Esophagus muscularis mucosa (tissue), 4 donors: ENCODE measurements around the gene FBXW5. TPM values are rescaled to one million over a fixed set of nuclear protein-coding genes. Genes with fewer than 3 reads are reported as not detected.
A peak's percentile ranks its signal among the peaks of the same experiment; 100 is the strongest.

Source experiments
- DNase-seq: peaks from one replicate; pipeline ENCODE4 v3.0.0-alpha.2; 2017; ENCODE audit errors: extremely low spot score
- H3K27ac ChIP-seq, 4 donors: fragments of 200-600 bp; sonication (generic); replicated peaks in 1 of 4; 1 replicate in 3 of 4; 2 replicates in 1 of 4; pipeline ENCODE4 v1.5.1; 2016 to 2019; ENCODE audit warnings: mild to moderate bottlenecking in 1 of 4
- H3K27me3 ChIP-seq, 4 donors: fragments of 200-600 bp; sonication (generic); one replicate each; pipeline versions ENCODE4 v1.5.1 to v1.6.0; 2016 to 2019
- H3K36me3 ChIP-seq, 4 donors: fragments of 200-600 bp; sonication (generic); one replicate each; pipeline ENCODE4 v1.5.1; 2016 to 2019
- H3K4me1 ChIP-seq, 4 donors: fragments of 200-600 bp; sonication (generic); one replicate each; pipeline ENCODE4 v1.5.1; 2016 to 2019
- H3K4me3 ChIP-seq, 4 donors: fragments of 200-600 bp; sonication (generic); 1 replicate in 2 of 4; 2 replicates in 2 of 4; pipeline ENCODE4 v1.5.1; 2016 to 2019; ENCODE audit warnings: mild to moderate bottlenecking in 4 of 4, moderate library complexity in 1 of 4
- H3K9me3 ChIP-seq, 4 donors: fragments of 200-600 bp; sonication (generic); 1 replicate in 3 of 4; 2 replicates in 1 of 4; pipeline ENCODE4 v1.5.1; 2016 to 2019
- EP300 ChIP-seq: sonication (generic); formaldehyde crosslinking; IDR thresholded peaks from one replicate; pipeline ENCODE4 v1.6.1; 2017; ENCODE audit warnings: antibody characterized with exemption
- POLR2A ChIP-seq: fragments of 450-650 bp; IDR thresholded peaks from one replicate; pipeline ENCODE4 v1.6.1; 2017; ENCODE audit warnings: antibody characterized with exemption, moderate library complexity, mild to moderate bottlenecking, low read depth
- POLR2AphosphoS5 ChIP-seq, 2 donors: sonication (generic); formaldehyde crosslinking; IDR thresholded peaks; one replicate each; pipeline ENCODE4 v1.6.1; 2017; ENCODE audit warnings: antibody characterized with exemption in 2 of 2
- WGBS: methylation state at CpG from one replicate; pipeline ENCODE4 v1.1.5; 2018; 5-methylcytosine and 5-hydroxymethylcytosine counted together
- intact Hi-C: fragments of 100-400 bp; cut with DNase I; formaldehyde crosslinking; loops from one replicate; pipeline ENCODE4 v1.15.1; 2023
- total RNA-seq, 4 donors: library from RNA; depleted of rRNA; stranded (reverse); fragments of >200 nt; gene quantifications; one replicate each; pipeline versions ENCODE4 v1.1.0 to v1.2.1, GENCODE V29; 2016
- TF ChIP-seq, protein P1 (sequence below), 3 experiments: fragments of 200-600 bp in 2 of 3; fragments of 450-650 bp in 1 of 3; sonication (generic) in 2 of 3; IDR thresholded peaks; one replicate each; pipeline ENCODE4 v1.5.1; 2017 to 2019; ENCODE audit warnings: antibody characterized with exemption in 3 of 3, mild to moderate bottlenecking in 2 of 3, moderate library complexity in 1 of 3

The FBXW5 gene
- total RNA-seq, 4 donors from 2014 or later, result 238 to 303 (median 267) TPM

DNA sequence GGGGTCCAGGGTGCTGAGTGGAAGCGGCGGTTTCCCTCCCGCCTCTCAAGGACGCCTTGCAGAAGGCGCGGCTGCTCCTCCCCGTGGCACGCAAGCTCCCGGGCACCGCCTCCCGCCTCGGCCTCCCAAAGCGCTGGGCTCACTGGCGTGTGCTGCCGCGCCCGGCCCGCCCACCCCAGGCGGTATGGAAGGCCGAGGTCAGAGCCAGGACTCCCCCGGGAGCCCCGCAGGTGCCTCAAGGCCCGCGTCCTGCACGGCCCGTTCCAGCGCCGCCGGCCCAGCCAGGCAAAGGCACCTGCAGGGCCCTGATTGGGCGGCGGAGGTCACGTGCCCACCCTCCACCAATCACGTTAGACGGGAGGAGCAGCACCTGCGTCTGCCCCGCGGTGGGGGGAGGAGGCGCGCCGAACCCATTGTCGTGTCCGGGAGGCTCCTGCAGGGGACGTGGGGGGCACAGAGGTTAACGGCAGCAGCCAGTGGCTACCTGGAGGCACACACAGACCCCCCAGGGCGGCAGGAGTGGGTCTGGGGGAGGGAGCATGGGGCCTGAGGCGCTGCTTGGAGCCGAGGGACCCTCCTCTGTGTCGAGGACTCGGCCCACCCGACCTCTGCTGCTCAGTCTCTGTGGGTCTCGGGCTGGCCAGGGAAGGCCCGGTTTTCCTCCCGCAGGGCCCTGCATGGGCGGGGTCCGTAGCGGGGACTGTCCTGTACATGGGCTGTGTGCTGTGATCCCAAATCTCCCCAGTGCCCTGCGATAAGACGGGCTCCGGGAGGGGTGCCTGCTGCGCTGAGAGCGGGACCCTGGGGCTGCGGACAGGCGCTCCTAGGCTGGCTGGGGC, 5.5 kb upstream of the FBXW5 start:
- Histone ChIP-seq H3K27me3 (no peaks in the 10 kb centered on the region), H3K27ac (peak overlapping the region; percentile 86 to 92 (median 90)), H3K9me3 (no peaks in the 10 kb centered on the region), H3K4me1 (peaks cover 27 to 40% (median 31%) of the 10 kb centered on the region in 4 donors), H3K36me3 (no peaks in the 10 kb centered on the region), H3K4me3 (peak overlapping the region; percentile 77 to 92 (median 84))
- TF ChIP-seq, protein P1, sequence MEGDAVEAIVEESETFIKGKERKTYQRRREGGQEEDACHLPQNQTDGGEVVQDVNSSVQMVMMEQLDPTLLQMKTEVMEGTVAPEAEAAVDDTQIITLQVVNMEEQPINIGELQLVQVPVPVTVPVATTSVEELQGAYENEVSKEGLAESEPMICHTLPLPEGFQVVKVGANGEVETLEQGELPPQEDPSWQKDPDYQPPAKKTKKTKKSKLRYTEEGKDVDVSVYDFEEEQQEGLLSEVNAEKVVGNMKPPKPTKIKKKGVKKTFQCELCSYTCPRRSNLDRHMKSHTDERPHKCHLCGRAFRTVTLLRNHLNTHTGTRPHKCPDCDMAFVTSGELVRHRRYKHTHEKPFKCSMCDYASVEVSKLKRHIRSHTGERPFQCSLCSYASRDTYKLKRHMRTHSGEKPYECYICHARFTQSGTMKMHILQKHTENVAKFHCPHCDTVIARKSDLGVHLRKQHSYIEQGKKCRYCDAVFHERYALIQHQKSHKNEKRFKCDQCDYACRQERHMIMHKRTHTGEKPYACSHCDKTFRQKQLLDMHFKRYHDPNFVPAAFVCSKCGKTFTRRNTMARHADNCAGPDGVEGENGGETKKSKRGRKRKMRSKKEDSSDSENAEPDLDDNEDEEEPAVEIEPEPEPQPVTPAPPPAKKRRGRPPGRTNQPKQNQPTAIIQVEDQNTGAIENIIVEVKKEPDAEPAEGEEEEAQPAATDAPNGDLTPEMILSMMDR (IDR thresholded peaks at IDR 0.05), result peak; percentile 17 to 39 (median 32)
- TF ChIP-seq POLR2A, result peak; percentile 37
- no peak for TF ChIP-seq EP300
- peak; percentile 88 to 94 for TF ChIP-seq POLR2AphosphoS5 (IDR thresholded peaks at IDR 0.05)
- intact Hi-C loops, result loop anchor here (5.0 kb wide), 3 partner anchors 42 to 163 kb away; partner anchors contain the start of gene PAXX
- DNase-seq, result peak; percentile 98
- WGBS, result 2% methylated on average over 11 of the region's 63 CpGs

DNA sequence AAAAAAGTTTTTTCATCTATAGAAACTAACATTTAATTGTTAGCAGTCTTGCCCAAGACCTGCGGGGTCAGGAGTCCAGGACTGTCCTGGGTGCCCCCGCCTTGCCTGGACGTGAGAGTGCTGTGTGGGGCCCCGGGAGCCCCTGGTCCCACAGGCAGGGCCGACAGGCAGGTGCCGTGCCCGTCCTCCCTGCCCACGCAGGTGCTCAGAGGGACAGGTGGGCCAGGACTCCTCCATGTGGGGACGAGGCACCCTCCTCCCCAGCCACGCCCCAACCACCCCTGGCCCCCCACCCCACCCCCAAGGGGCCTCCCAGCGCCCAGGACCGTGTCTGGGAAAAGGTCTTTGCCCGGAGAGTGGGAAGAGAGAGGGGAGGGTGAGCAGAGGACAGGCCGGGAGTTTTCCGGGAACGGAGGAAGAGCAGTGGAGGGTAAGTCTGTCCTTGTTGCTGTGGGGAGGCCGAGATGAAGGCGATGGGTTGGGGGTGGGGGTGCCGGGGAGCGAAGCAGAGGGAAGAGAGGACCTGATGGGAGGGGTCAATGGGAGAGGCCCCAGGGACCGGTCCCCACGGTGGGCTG, 4.8 kb upstream of the FBXW5 start:
- 18% methylated on average over 20 of the region's 22 CpGs for WGBS
- H3K27ac ChIP-seq, result peak overlapping the region; percentile 86 to 92 (median 90)
- DNase-seq, result no peak
- H3K9me3 ChIP-seq, result no peaks in the 10 kb centered on the region
- peaks cover 30 to 44% (median 35%) of the 10 kb centered on the region in 4 donors for H3K4me1 ChIP-seq
- intact Hi-C loops, result loop anchor here (5.0 kb wide), 2 partner anchors 43 to 88 kb away; partner anchors contain the start of gene PAXX
- TF ChIP-seq POLR2A, result no peak
- TF ChIP-seq EP300, result no peak
- TF ChIP-seq POLR2AphosphoS5 (IDR thresholded peaks at IDR 0.05), result no peak
- TF ChIP-seq, protein P1 (IDR thresholded peaks at IDR 0.05), result no peak
- peak overlapping the region; percentile 77 to 92 (median 84) for H3K4me3 ChIP-seq
- no peaks in the 10 kb centered on the region for H3K36me3 ChIP-seq
- H3K27me3 ChIP-seq, result no peaks in the 10 kb centered on the region

DNA sequence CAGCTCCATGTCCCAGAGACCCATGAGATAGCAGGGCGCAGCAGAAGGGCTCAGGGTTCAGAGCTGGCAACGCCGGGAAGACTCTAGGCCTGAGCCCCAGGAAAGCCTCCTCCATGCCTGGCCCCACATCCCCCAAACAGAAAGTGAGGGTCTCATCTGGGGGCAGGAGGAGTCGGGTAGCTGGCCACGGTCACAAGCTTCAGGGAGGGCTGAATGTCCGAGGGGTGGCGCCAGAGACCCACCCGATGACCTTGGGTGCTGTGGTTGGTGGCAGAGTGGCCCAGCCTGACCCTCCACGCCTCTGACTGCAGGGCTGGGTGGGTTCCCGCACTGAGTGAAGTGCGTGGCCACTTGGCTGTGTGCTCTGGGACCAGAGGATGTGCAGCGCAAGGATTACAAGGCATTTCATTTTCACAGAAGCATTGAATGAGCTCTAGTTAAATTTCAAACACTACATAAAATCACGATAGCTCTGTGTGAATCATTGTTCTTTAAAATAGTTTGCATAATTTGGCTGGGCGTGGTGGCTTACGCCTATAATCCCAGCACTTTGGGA, 3.5 kb upstream of the FBXW5 start:
- intact Hi-C loops, result loop anchor here (5.0 kb wide), 2 partner anchors 44 to 89 kb away; partner anchors contain the start of gene PAXX
- no peak for DNase-seq

DNA sequence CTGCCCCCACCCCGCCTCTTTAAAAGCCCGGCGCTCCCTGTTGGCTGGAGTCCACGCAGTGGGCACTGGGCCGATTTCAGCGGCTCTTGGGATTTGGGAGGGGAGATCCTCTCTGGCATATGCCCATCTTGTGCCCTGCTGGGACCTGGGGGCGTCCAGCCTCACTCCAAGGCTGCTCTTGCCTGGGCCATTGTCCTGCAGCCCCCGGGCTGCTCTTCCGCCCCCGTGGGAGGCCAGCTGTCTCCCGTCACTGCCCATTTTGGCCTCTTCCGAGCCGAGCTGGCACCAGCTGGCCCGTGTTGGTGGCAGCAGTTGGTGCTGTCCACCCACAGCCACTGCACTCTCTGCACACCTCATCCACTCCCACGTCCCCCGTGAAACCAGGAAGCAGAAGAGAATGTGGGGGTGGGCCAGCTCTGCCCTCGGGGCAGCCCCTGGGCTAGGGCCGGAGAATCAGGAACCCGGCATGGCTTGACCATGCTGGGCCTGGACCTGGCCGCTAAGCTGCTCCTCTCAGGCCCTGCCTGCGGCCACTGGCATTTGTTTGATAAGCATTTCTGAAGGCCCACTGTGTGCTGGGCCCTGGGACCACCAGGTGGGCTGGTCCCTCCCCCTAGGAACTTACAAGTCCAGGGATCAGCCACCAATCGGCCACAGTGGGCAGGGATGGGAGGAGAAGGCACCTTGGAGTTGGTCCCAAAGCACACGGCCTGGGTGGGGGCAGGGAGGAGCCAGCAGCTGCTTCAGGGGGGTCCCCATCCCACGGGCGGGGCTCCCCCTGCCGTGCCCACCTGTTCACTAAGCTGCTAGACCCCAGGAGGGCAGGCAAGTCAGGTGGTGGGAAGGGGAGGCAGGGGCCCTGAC, 2.7 kb upstream of the FBXW5 start:
- H3K4me1 ChIP-seq, result peaks cover 44 to 59% (median 51%) of the 10 kb centered on the region in 4 donors
- TF ChIP-seq POLR2A, result no peak
- no peak for TF ChIP-seq POLR2AphosphoS5 (IDR thresholded peaks at IDR 0.05)
- TF ChIP-seq, protein P1 (IDR thresholded peaks at IDR 0.05), result no peak
- no peak for TF ChIP-seq EP300
- intact Hi-C loops, result loop anchor here (5.0 kb wide), 2 partner anchors 45 to 90 kb away; partner anchors contain the start of gene PAXX
- H3K27ac ChIP-seq, result no peak overlapping the region
- H3K9me3 ChIP-seq, result no peaks in the 10 kb centered on the region
- peaks cover 0 to 3% (median 0%) of the 10 kb centered on the region in 4 donors for H3K27me3 ChIP-seq
- no peak overlapping the region for H3K4me3 ChIP-seq
- 59% methylated on average over 25 of the region's 26 CpGs for WGBS
- peaks cover 9 to 10% (median 10%) of the 10 kb centered on the region in 4 donors for H3K36me3 ChIP-seq
- no peak for DNase-seq

More for the DNA sequence above, 3.5 kb upstream of the FBXW5 start:
- no peak for TF ChIP-seq POLR2AphosphoS5 (IDR thresholded peaks at IDR 0.05)
- TF ChIP-seq, protein P1 (IDR thresholded peaks at IDR 0.05), result peak; percentile 21 to 39 (median 27)
- H3K4me3 ChIP-seq, result no peak overlapping the region
- peaks cover 0 to 3% (median 0%) of the 10 kb centered on the region in 4 donors for H3K27me3 ChIP-seq
- no peak overlapping the region for H3K27ac ChIP-seq
- H3K4me1 ChIP-seq, result peaks cover 36 to 52% (median 43%) of the 10 kb centered on the region in 4 donors
- 66% methylated on average over 10 of the region's 15 CpGs for WGBS
- no peaks in the 10 kb centered on the region for H3K9me3 ChIP-seq
- H3K36me3 ChIP-seq, result peaks cover 2 to 3% (median 2%) of the 10 kb centered on the region in 4 donors
